Esophagus muscularis mucosa (tissue), 4 donors: ENCODE measurements around the gene MYO10.

Experiments used
- EP300 ChIP-seq: sonication (generic); formaldehyde crosslinking; IDR thresholded peaks from one replicate; pipeline ENCODE4 v1.6.1; 2017; ENCODE audit warnings: antibody characterized with exemption
- POLR2A ChIP-seq: fragments of 450-650 bp; IDR thresholded peaks from one replicate; pipeline ENCODE4 v1.6.1; 2017; ENCODE audit warnings: antibody characterized with exemption, moderate library complexity, mild to moderate bottlenecking, low read depth
- POLR2AphosphoS5 ChIP-seq, 2 donors: sonication (generic); formaldehyde crosslinking; IDR thresholded peaks; one replicate each; pipeline ENCODE4 v1.6.1; 2017; ENCODE audit warnings: antibody characterized with exemption in 2 of 2
- TF ChIP-seq, protein P1 (sequence below), 3 experiments: fragments of 200-600 bp in 2 of 3; fragments of 450-650 bp in 1 of 3; sonication (generic) in 2 of 3; IDR thresholded peaks; one replicate each; pipeline ENCODE4 v1.5.1; 2017 to 2019; ENCODE audit warnings: antibody characterized with exemption in 3 of 3, mild to moderate bottlenecking in 2 of 3, moderate library complexity in 1 of 3

- TF ChIP-seq POLR2A (no peak), POLR2AphosphoS5 (IDR thresholded peaks at IDR 0.05) (no peak), EP300 (no peak)
- TF ChIP-seq, protein P1, sequence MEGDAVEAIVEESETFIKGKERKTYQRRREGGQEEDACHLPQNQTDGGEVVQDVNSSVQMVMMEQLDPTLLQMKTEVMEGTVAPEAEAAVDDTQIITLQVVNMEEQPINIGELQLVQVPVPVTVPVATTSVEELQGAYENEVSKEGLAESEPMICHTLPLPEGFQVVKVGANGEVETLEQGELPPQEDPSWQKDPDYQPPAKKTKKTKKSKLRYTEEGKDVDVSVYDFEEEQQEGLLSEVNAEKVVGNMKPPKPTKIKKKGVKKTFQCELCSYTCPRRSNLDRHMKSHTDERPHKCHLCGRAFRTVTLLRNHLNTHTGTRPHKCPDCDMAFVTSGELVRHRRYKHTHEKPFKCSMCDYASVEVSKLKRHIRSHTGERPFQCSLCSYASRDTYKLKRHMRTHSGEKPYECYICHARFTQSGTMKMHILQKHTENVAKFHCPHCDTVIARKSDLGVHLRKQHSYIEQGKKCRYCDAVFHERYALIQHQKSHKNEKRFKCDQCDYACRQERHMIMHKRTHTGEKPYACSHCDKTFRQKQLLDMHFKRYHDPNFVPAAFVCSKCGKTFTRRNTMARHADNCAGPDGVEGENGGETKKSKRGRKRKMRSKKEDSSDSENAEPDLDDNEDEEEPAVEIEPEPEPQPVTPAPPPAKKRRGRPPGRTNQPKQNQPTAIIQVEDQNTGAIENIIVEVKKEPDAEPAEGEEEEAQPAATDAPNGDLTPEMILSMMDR (IDR thresholded peaks at IDR 0.05): no peak
Observed at GRCh38 chr5:16953729-16954128, 17.6 kb upstream of the MYO10 start.
